ENCODE results near the gene LCN2. TPM values are rescaled to one million over a fixed set of nuclear protein-coding genes. Genes with fewer than 3 reads are reported as not detected.
"Not testable (repeated sequence)": the region's sequence is repeated elsewhere in the genome, so short reads cannot be mapped to it uniquely, and the experiment has no call there.

Gene LCN2
- total RNA-seq, 2 donors from 2014 or later: 30.5 to 43.7 TPM

- WGBS: under 1% methylated on average over 72 of the region's 82 CpGs
- TF ChIP-seq POLR2AphosphoS5 (IDR thresholded peaks at IDR 0.05) (peak; percentile 86), POLR2A (IDR thresholded peaks at IDR 0.05) (peak; percentile 69), CTCF (IDR thresholded peaks at IDR 0.05) (peak in 2 of 4 experiments; percentile 9 to 18)
- Histone ChIP-seq H3K4me3 (peak overlapping the region; percentile 96 to 98), H3K4me1 (replicated peaks) (peaks cover 10% of the 10 kb centered on the region), H3K9me3 (no peaks in the 10 kb centered on the region), H3K27ac (peak overlapping the region; percentile 89 to 90), H3K27me3 (replicated peaks; ENCODE audit: insufficient read depth) (no peaks in the 10 kb centered on the region), H3K36me3 (no peaks in the 10 kb centered on the region)
- peak; percentile 74 for DNase-seq (ENCODE audit: low spot score)
- intact Hi-C loops (cut with DNase I): no loop called here
These were observed 21.0 kb upstream of the LCN2 start for GRCh38 chr9:128127990-128128835.

GRCh38 chr9:128128836-128129590 is 20.2 kb upstream of the LCN2 start:
- 75% methylated on average over 21 of the region's 29 CpGs for WGBS

GRCh38 chr9:128129976-128130590 is 19.2 kb upstream of the LCN2 start:
- intact Hi-C loops (cut with DNase I): not testable (repeated sequence)

More at GRCh38 chr9:128128836-128129590, 20.2 kb upstream of the LCN2 start:
- Histone ChIP-seq H3K9me3 (no peaks in the 10 kb centered on the region), H3K4me3 (peak overlapping the region; percentile 96 to 98), H3K36me3 (no peaks in the 10 kb centered on the region), H3K27ac (peak overlapping the region; percentile 89 to 90), H3K27me3 (replicated peaks; ENCODE audit: insufficient read depth) (no peaks in the 10 kb centered on the region), H3K4me1 (replicated peaks) (peaks cover 10% of the 10 kb centered on the region)
- intact Hi-C loops (cut with DNase I): no loop called here
- TF ChIP-seq POLR2AphosphoS5 (IDR thresholded peaks at IDR 0.05) (no peak), POLR2A (IDR thresholded peaks at IDR 0.05) (no peak), CTCF (IDR thresholded peaks at IDR 0.05) (no peak)
- no peak for DNase-seq (ENCODE audit: low spot score)

GRCh38 chr9:128130651-128131050 is 18.6 kb upstream of the LCN2 start:
- H3K27me3 ChIP-seq (replicated peaks; ENCODE audit: insufficient read depth); intact Hi-C loops (cut with DNase I); H3K9me3 ChIP-seq; H3K27ac ChIP-seq; H3K36me3 ChIP-seq; H3K4me3 ChIP-seq; DNase-seq (ENCODE audit: low spot score): not testable (repeated sequence)
- WGBS: 66% methylated on average over 7 of the region's 7 CpGs
- peaks cover 10% of the 10 kb centered on the region for H3K4me1 ChIP-seq (replicated peaks)

More at GRCh38 chr9:128129976-128130590, 19.2 kb upstream of the LCN2 start:
- H3K27me3 ChIP-seq (replicated peaks; ENCODE audit: insufficient read depth); H3K36me3 ChIP-seq; H3K4me3 ChIP-seq; H3K9me3 ChIP-seq; DNase-seq (ENCODE audit: low spot score); H3K27ac ChIP-seq: not testable (repeated sequence)
- 23% methylated on average over 12 of the region's 12 CpGs for WGBS
- peak in 1 of 4 experiments; percentile 24 for TF ChIP-seq CTCF (IDR thresholded peaks at IDR 0.05)
- H3K4me1 ChIP-seq (replicated peaks): peaks cover 10% of the 10 kb centered on the region

GRCh38 chr9:128131346-128131745 is 17.9 kb upstream of the LCN2 start:
- H3K36me3 ChIP-seq; H3K27me3 ChIP-seq (replicated peaks; ENCODE audit: insufficient read depth); DNase-seq (ENCODE audit: low spot score); intact Hi-C loops (cut with DNase I); H3K4me3 ChIP-seq; H3K9me3 ChIP-seq; H3K27ac ChIP-seq; H3K4me1 ChIP-seq (replicated peaks): not testable (repeated sequence)
- 75% methylated on average over 8 of the region's 8 CpGs for WGBS

- H3K36me3 ChIP-seq; H3K4me1 ChIP-seq (replicated peaks); intact Hi-C loops (cut with DNase I); H3K27ac ChIP-seq; H3K27me3 ChIP-seq (replicated peaks; ENCODE audit: insufficient read depth); H3K9me3 ChIP-seq; H3K4me3 ChIP-seq; DNase-seq (ENCODE audit: low spot score): not testable (repeated sequence)
- WGBS: 25% methylated on average over 8 of the region's 8 CpGs
These were observed 17.1 kb upstream of the LCN2 start for GRCh38 chr9:128132139-128132538.
